Natural killer cell treated with Interleukin-12 subunit alpha and Interleukin-12 subunit beta and Interleukin-15 and Interleukin-18, amount 100 ng/mL, for 72 hours (primary cell): ENCODE results near the gene ARSA. TPM values are rescaled to one million over a fixed set of nuclear protein-coding genes. Genes with fewer than 3 reads are reported as not detected.
A peak's percentile ranks its signal among the peaks of the same experiment; 100 is the strongest.

ENCODE experiments used
- ATAC-seq, 2 donors: fragments of 150-1000 bp; cut with Tn5 transposase in 1 of 2; sonication (Bioruptor Pico), chemical (Tn5 transposase) in 1 of 2; 2 replicates each; pipeline ENCODE4 v1.10.0; 2021
- DNase-seq: peaks from one replicate; pipeline ENCODE4 v3.0.0; 2022; ENCODE audit warnings: low spot score
- H3K27ac Mint-ChIP-seq, 2 donors: 1 replicate in 1 of 2; 2 replicates in 1 of 2; pipeline ENCODE4 v1.8.0; 2022; ENCODE audit warnings: mixed read lengths in 2 of 2, mild to moderate bottlenecking in 1 of 2, moderate library complexity in 1 of 2
- H3K27me3 Mint-ChIP-seq, 2 donors: 1 replicate in 1 of 2; 2 replicates in 1 of 2; pipeline ENCODE4 v1.8.0; 2022; ENCODE audit warnings: mixed read lengths in 2 of 2
- H3K36me3 Mint-ChIP-seq: one replicate; pipeline ENCODE4 v1.8.0; 2022; ENCODE audit warnings: mixed read lengths
- H3K4me1 Mint-ChIP-seq, 2 donors: 1 replicate in 1 of 2; 2 replicates in 1 of 2; pipeline ENCODE4 v1.8.0; 2022; ENCODE audit warnings: low read depth in 2 of 2, mixed read lengths in 2 of 2, mild to moderate bottlenecking in 1 of 2
- H3K4me3 Mint-ChIP-seq: one replicate; pipeline ENCODE4 v1.8.0; 2022; ENCODE audit warnings: mixed read lengths
- H3K9me3 Mint-ChIP-seq: 2 replicates; pipeline ENCODE4 v1.8.0; 2022; ENCODE audit warnings: mixed read lengths
- total RNA-seq, 2 donors: library from RNA; stranded (reverse); gene quantifications; one replicate each; pipeline ENCODE4 v1.2.3, GENCODE V29; 2022

Gene ARSA
- total RNA-seq, 2 donors from 2014 or later, result 35.7 to 38.9 TPM

- Mint-ChIP-seq H3K27me3 (no peaks in the 10 kb centered on the region), H3K9me3 (no peaks in the 10 kb centered on the region), H3K4me1 (peaks cover 11 to 21% of the 10 kb centered on the region in 2 donors), H3K4me3 (peak overlapping the region; percentile 83), H3K36me3 (no peaks in the 10 kb centered on the region), H3K27ac (peak overlapping the region; percentile 78 to 88)
- peak; percentile 66 for DNase-seq
- ATAC-seq, result peak in 1 of 2 donors; percentile 0
These were observed 45.9 kb downstream of the ARSA start for GRCh38 chr22:50581950-50582492.

- peaks cover 11 to 21% of the 10 kb centered on the region in 2 donors for H3K4me1 Mint-ChIP-seq
- peak; percentile 50 for DNase-seq
- no peaks in the 10 kb centered on the region for H3K9me3 Mint-ChIP-seq
- peak overlapping the region; percentile 78 to 88 for H3K27ac Mint-ChIP-seq
- no peaks in the 10 kb centered on the region for H3K36me3 Mint-ChIP-seq
- ATAC-seq, result no peak
- peak overlapping the region; percentile 83 for H3K4me3 Mint-ChIP-seq
- H3K27me3 Mint-ChIP-seq, result no peaks in the 10 kb centered on the region
These were observed 46.7 kb downstream of the ARSA start for GRCh38 chr22:50581031-50581949.

DNA sequence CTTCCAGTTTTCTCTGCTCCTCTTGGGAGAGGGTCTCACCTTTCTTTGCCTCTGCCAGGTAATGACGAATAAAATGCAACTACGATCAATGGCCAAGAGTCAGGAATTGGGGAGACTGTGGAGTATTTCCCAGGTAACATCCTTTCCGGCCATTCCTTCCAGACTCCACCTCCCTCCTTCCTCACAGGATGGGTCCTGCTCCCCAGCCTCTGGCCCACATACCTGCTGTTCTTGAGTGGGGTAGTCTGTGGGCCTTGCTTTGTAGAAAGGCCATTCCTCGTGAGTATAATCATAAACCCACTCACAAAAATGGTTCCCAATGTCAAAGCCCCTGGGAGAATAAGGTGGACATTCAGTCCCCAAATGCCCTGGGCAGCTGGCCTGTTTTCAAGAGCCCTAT is 48.2 kb downstream of the ARSA start:
- DNase-seq, result no peak
- Mint-ChIP-seq H3K4me1 (peaks cover 11 to 20% of the 10 kb centered on the region in 2 donors), H3K27me3 (no peaks in the 10 kb centered on the region), H3K27ac (peak overlapping the region; percentile 23 to 67), H3K36me3 (no peaks in the 10 kb centered on the region), H3K9me3 (no peaks in the 10 kb centered on the region), H3K4me3 (no peak overlapping the region)
- ATAC-seq, result no peak

GRCh38 chr22:50578776-50579310 is 49.1 kb downstream of the ARSA start:
- no peaks in the 10 kb centered on the region for H3K36me3 Mint-ChIP-seq
- no peaks in the 10 kb centered on the region for H3K9me3 Mint-ChIP-seq
- DNase-seq (no peak), ATAC-seq (no peak)
- no peak overlapping the region for H3K4me3 Mint-ChIP-seq
- H3K27ac Mint-ChIP-seq, result no peak overlapping the region
- H3K4me1 Mint-ChIP-seq, result peaks cover 11 to 20% of the 10 kb centered on the region in 2 donors
- H3K27me3 Mint-ChIP-seq, result no peaks in the 10 kb centered on the region

DNA sequence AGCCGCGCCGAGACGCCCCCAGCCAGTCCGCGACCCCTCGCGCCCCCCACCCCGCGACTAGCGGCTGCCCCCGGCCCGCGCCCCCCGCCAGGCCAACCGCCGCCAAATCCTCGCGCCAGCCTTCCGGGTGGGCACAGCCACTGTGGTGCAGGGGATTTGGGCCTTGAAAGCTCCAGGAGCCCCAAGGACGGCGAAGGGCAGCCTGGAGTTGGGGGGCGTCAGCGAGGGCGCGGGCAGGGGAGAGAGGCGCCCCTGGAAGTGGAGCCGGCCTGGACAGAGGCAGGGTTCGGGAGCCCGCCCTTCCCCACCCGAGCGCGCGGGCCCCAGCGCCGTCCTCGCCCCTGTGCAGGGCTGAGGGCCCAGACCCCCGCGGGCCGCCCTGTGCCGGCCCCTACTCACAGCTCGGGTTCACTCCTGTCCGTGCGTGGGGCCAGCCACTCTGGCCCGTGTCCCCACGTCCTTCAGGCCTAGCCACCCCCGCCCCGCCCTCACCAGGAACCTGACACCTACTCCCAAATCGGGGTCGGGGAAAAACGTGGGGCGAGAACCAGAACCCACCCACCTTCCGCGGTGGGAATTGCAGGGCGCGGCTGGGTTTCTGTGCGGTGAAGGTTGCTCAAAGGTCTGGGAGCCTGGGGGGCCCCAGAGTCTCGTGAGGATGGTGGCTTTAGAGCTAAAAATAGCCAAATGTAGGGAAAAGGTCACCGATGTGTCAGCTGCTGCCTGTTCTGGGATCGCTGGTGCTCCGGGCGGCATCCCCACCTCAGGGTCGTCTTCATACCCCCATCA is 49.8 kb downstream of the ARSA start, which contains the start of gene CPT1B:
Gene CPT1B, minus strand, starts transcription at position 441 of the 789 bp plus-strand sequence. CDS start 512 bp downstream, outside the sequence.
- Mint-ChIP-seq H3K27me3 (no peaks in the 10 kb centered on the region), H3K36me3 (no peaks in the 10 kb centered on the region), H3K27ac (no peak within 1 kb of the TSS)

DNA sequence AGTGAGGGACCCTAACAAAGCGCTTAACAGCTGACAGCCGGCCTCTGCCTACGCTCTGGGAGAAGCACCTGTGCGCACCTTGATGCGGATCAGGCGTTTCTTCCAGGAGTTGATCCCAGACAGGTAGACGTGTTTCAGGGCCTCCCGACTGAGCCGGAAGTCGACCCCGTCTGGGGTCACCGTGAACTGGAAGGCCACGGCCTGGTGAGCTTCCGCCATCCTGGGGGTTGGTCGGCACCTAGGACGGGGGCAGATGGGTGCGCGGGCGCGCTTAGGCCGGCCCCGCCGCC is 50.3 kb downstream of the ARSA start:
- Mint-ChIP-seq H3K4me3 (no peak overlapping the region), H3K4me1 (peaks cover 7 to 16% of the 10 kb centered on the region in 2 donors), H3K36me3 (no peaks in the 10 kb centered on the region), H3K27me3 (no peaks in the 10 kb centered on the region), H3K27ac (no peak overlapping the region), H3K9me3 (no peaks in the 10 kb centered on the region)
- no peak for DNase-seq
- no peak for ATAC-seq

More for the DNA sequence above, 49.8 kb downstream of the ARSA start, which contains the start of gene CPT1B:
- Mint-ChIP-seq H3K9me3 (no peaks in the 10 kb centered on the region), H3K4me1 (peaks cover 7 to 16% of the 10 kb centered on the region in 2 donors), H3K4me3 (no peak within 1 kb of the TSS)
- no peak for ATAC-seq
- peak; percentile 60 for DNase-seq

- no peak overlapping the region for H3K4me3 Mint-ChIP-seq
- DNase-seq (no peak), ATAC-seq (no peak)
- no peaks in the 10 kb centered on the region for H3K9me3 Mint-ChIP-seq
- no peaks in the 10 kb centered on the region for H3K27me3 Mint-ChIP-seq
- H3K36me3 Mint-ChIP-seq, result no peaks in the 10 kb centered on the region
- peaks cover 7 to 16% of the 10 kb centered on the region in 2 donors for H3K4me1 Mint-ChIP-seq
- H3K27ac Mint-ChIP-seq, result no peak overlapping the region
These were observed 50.9 kb downstream of the ARSA start for GRCh38 chr22:50576806-50577696.

- DNase-seq (no peak), ATAC-seq (no peak)
- Mint-ChIP-seq H3K27me3 (no peaks in the 10 kb centered on the region), H3K4me1 (peaks cover 7 to 16% of the 10 kb centered on the region in 2 donors), H3K27ac (no peak overlapping the region), H3K9me3 (no peaks in the 10 kb centered on the region), H3K36me3 (no peaks in the 10 kb centered on the region), H3K4me3 (no peak overlapping the region)
These were observed 51.9 kb downstream of the ARSA start for GRCh38 chr22:50576070-50576469.

DNA sequence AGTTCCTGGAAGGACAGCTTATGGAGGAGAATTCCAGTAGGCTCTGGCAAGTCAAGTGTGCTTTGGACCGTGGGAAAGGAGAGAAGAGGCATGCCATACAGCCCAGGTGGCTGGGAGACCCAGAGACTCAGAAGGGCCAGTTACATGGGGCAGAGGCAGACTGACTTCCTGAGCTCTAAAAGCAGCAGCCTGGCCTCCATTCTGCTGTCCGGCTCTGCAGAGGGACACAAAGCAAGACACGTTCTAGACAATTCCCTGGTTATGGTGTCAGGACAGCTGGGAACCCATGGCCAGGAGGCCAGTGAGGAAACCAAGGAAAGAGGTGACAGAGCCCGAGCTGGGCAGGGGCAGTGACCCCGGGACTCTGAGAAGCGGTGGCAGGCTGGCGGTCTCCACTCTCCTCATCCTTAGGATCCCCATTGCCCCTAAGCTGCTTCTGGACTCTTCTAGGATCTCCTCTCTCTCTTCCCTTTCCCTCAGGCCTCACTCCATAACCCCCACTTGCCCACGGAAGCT is 52.5 kb downstream of the ARSA start:
- no peak overlapping the region for H3K27ac Mint-ChIP-seq
- H3K4me3 Mint-ChIP-seq, result no peak overlapping the region
- H3K9me3 Mint-ChIP-seq, result no peaks in the 10 kb centered on the region
- H3K4me1 Mint-ChIP-seq, result peaks cover 7 to 15% of the 10 kb centered on the region in 2 donors
- no peak for ATAC-seq
- H3K27me3 Mint-ChIP-seq, result no peaks in the 10 kb centered on the region
- DNase-seq, result no peak
- H3K36me3 Mint-ChIP-seq, result no peaks in the 10 kb centered on the region

Other genes starting within 250 kb of the ARSA start
- 100 to 1,000 TPM; 114 to 152 TPM for gene SBF1, start 153.1 kb downstream of the ARSA start, total RNA-seq
- gene ADM2, start 146.6 kb downstream of the ARSA start, total RNA-seq, result 1 to 10 TPM; 2.6 to 6.7 TPM
- gene MIOX, start 141.3 kb downstream of the ARSA start, total RNA-seq, result under 1 TPM in 1 of 2 donors, not detected in 1; 0.45 TPM
- 100 to 1,000 TPM in 1 of 2 donors, 10 to 100 TPM in 1; 97.8 to 149 TPM for gene LMF2, start 120.5 kb downstream of the ARSA start, total RNA-seq
- 100 to 1,000 TPM; 105 to 156 TPM for gene NCAPH2, start 119.9 kb downstream of the ARSA start, total RNA-seq
- 10 to 100 TPM; 13.1 to 18.5 TPM for gene SCO2, start 102.6 kb downstream of the ARSA start, total RNA-seq
- gene TYMP, start 98.1 kb downstream of the ARSA start, total RNA-seq, result 100 to 1,000 TPM; 164 to 234 TPM
- gene KLHDC7B, start 82.3 kb downstream of the ARSA start, total RNA-seq, result 10 to 100 TPM in 1 of 2 donors, 1 to 10 TPM in 1; 6.5 to 15.2 TPM
- gene SYCE3, start 65.2 kb downstream of the ARSA start, total RNA-seq, result not detected
- gene CPT1B, start 49.7 kb downstream of the ARSA start, total RNA-seq, result 100 to 1,000 TPM in 1 of 2 donors, 10 to 100 TPM in 1; 40.3 to 102 TPM
- gene CHKB, start 45.3 kb downstream of the ARSA start, total RNA-seq, result 100 to 1,000 TPM; 120 to 130 TPM
- gene MAPK8IP2, start 27.4 kb downstream of the ARSA start, total RNA-seq, result under 1 TPM; 0.08 to 0.21 TPM
- gene SHANK3, start 44.7 kb upstream of the ARSA start, total RNA-seq, result not detected
- gene ACR, start 110.1 kb upstream of the ARSA start, total RNA-seq, result not detected
- 10 to 100 TPM; 15.7 to 26.1 TPM for gene RABL2B, start 155.5 kb upstream of the ARSA start, total RNA-seq